ENCODE measurements around the gene SEZ6L2. TPM values are rescaled to one million over a fixed set of nuclear protein-coding genes. Genes with fewer than 3 reads are reported as not detected.

The SEZ6L2 gene
- total and polyA plus RNA-seq, 2 of the 8 experiments (the other 6 are each of a cell fraction or from before 2014, with no cell fraction given): 43.5 to 47.7 TPM

DNA sequence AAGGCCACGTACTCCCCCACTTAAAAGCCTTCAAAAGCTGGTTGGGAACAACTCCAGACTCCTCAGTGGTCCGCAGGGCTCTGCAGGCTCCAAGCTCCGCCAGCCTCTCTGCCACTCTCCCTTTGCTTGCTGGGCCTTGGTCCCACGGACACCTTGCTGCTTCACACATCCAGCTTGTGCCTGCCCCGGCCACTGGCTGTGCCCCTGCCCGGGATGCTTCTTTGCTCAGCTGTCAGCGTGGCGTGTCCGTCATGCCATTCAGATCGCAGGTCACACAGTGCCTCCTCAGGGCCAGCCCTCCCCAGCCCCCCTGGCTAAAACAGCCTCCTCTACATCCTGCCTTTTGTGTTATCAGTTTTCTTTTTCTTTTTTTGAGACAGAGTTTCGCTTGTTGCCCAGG lies 12.7 kb upstream of the SEZ6L2 start:
- no peak overlapping the region for H2AFZ ChIP-seq (ENCODE audit: low read length)
- H3K4me1 ChIP-seq (replicated peaks in 1 of 4; ENCODE audit: control insufficient read depth in 3 of 4, insufficient read depth in 4 of 4, low read length in 3 of 4): peaks cover 0 to 6% (median 2%) of the 10 kb centered on the region in 4 experiments; a peak in 3 of 7 replicates
- H2BK120ac ChIP-seq (replicated peaks; ENCODE audit: low read depth, low read length): peak overlapping the region; percentile 14
- H4K8ac ChIP-seq (ENCODE audit: extremely low read depth, insufficient read depth, low read length): peak overlapping the region; percentile 86; the same call in 1 of the 2 replicates
- no peak overlapping the region for H3K14ac ChIP-seq (ENCODE audit: insufficient read length)
- ChIA-PET CTCF (ENCODE audit: partially characterized antibody) (interaction anchor here (0.5 to 2.4 kb wide), 14 partner anchors 9 to 123 kb away, joined by 3 to 14 read pairs (median 3); partner anchors contain the start of genes ASPHD1, KCTD13 and MVP), POLR2A (ENCODE audit: partially characterized antibody) (interaction anchor here (0.6 to 6.4 kb wide), 9 partner anchors 10 to 224 kb away, joined by 3 to 52 read pairs (median 5); partner anchors contain the start of genes ASPHD1, KCTD13, SEZ6L2 and TMEM219)
- H2BK15ac ChIP-seq (ENCODE audit: low read length): no peak overlapping the region
- no peak overlapping the region for H3K4me3 ChIP-seq (ENCODE audit: extremely low read depth in 1 of 4, insufficient read depth in 2 of 4, low read depth in 3 of 4, low read length in 4 of 4)
- H3K4ac ChIP-seq (replicated peaks; ENCODE audit: insufficient read length, low read depth, low read length): no peak overlapping the region
- H4K20me1 ChIP-seq (replicated peaks in 1 of 2; ENCODE audit: control insufficient read depth in 1 of 2, insufficient read depth in 2 of 2, low read length in 2 of 2): peaks cover 0 to 6% of the 10 kb centered on the region in 2 experiments
- no peaks in the 10 kb centered on the region for H3K27me3 ChIP-seq (replicated peaks in 1 of 4; ENCODE audit: control insufficient read depth in 3 of 4, extremely low read depth in 1 of 4, insufficient read depth in 3 of 4, low read length in 3 of 4)
- no peak overlapping the region for H3K56ac ChIP-seq (replicated peaks; ENCODE audit: insufficient read length, low read depth, low read length)
- H4K91ac ChIP-seq (replicated peaks; ENCODE audit: insufficient read length, low read length): no peak overlapping the region
- no peak overlapping the region for H4K5ac ChIP-seq (ENCODE audit: insufficient read length, low read depth, low read length)
- 0 out of 2 replicates have a peak overlapping the region, but pooled peaks have one; percentile 39 for H2AK5ac ChIP-seq (ENCODE audit: low read depth, low read length)
- H3K27ac ChIP-seq (ENCODE audit: low read depth, low read length): no peak overlapping the region
- H3K9ac ChIP-seq (replicated peaks in 1 of 4; ENCODE audit: extremely low read depth in 1 of 4, low read depth in 3 of 4, low read length in 3 of 4): no peak overlapping the region
- H3K79me1 ChIP-seq (ENCODE audit: low read depth, low read length): no peaks in the 10 kb centered on the region
- DNase-seq (ENCODE audit: low read depth in 1 of 2, low spot score in 2 of 2) (no peak), FAIRE-seq (no peak)
- no peak overlapping the region for H2BK12ac ChIP-seq (ENCODE audit: low read depth, low read length)
- H3K4me2 ChIP-seq (ENCODE audit: insufficient read depth in 1 of 2, low read depth in 2 of 2, low read length in 2 of 2): no peak overlapping the region
- H3K23ac ChIP-seq (ENCODE audit: insufficient read length): no peak overlapping the region
- H3K9me3 ChIP-seq (ENCODE audit: insufficient read depth in 2 of 2, low read depth in 1 of 2, low read length in 1 of 2): no peaks in the 10 kb centered on the region
- WGBS, 2 experiments (ENCODE audit: extremely low coverage in 1 of 2, insufficient coverage in 1 of 2, insufficient read length in 1 of 2, insufficient replicate concordance in 2 of 2, low coverage in 1 of 2, low lambda C conversion rate in 2 of 2, missing lambda C conversion rate in 1 of 2): 94% methylated on average over 11 of the region's 11 CpGs; no CpG with 5 or more reads in 1 of the 2 experiments
- no peak overlapping the region for H3K18ac ChIP-seq (ENCODE audit: extremely low read depth, low read length)
- no peaks in the 10 kb centered on the region; a peak in 2 of 8 replicates for H3K36me3 ChIP-seq (ENCODE audit: control insufficient read depth in 2 of 4, insufficient read depth in 4 of 4, low read length in 3 of 4)
- H2BK5ac ChIP-seq (ENCODE audit: low read depth, low read length): no peak overlapping the region
- no peaks in the 10 kb centered on the region for H3K23me2 ChIP-seq (ENCODE audit: low read depth, low read length)
- no peak for TF ChIP-seq SIX5 (IDR thresholded peaks at IDR 0.05; ENCODE audit: low read depth, low read length)
- no peak for TF ChIP-seq KDM4A (IDR thresholded peaks at IDR 0.05; ENCODE audit: low read depth, low read length, severe bottlenecking)
- no peak for TF ChIP-seq BCL11A (IDR thresholded peaks at IDR 0.05; ENCODE audit: low read depth in 2 of 2, low read length in 2 of 2)
- TF ChIP-seq SUZ12 (IDR thresholded peaks at IDR 0.05; ENCODE audit: low read length): no peak
- TF ChIP-seq RAD21 (IDR thresholded peaks at IDR 0.05 in 1 of 2, conservative IDR thresholded peaks at IDR 0.05 in 1 of 2; ENCODE audit: low read depth in 2 of 2, low read length in 2 of 2): no peak
- no peak for TF ChIP-seq SIN3A (conservative IDR thresholded peaks at IDR 0.05 in 1 of 2, IDR thresholded peaks at IDR 0.05 in 1 of 2; ENCODE audit: low read depth in 1 of 2, low read length in 2 of 2)
- no peak for TF ChIP-seq FOSL1 (IDR thresholded peaks at IDR 0.05; ENCODE audit: insufficient read depth, low read depth, low read length)
- TF ChIP-seq SP2 (IDR thresholded peaks at IDR 0.05; ENCODE audit: low read length): no peak
- no peak for TF ChIP-seq EGR1 (IDR thresholded peaks at IDR 0.05; ENCODE audit: borderline replicate concordance, low read depth, low read length)
- no peak for TF ChIP-seq EZH2 (IDR thresholded peaks at IDR 0.05; ENCODE audit: low read depth, low read length, severe bottlenecking)
- TF ChIP-seq, protein P1, sequence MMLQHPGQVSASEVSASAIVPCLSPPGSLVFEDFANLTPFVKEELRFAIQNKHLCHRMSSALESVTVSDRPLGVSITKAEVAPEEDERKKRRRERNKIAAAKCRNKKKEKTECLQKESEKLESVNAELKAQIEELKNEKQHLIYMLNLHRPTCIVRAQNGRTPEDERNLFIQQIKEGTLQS (IDR thresholded peaks at IDR 0.05; ENCODE audit: insufficient read depth, low read depth, low read length): no peak
- no peak overlapping the region for H2BK20ac ChIP-seq (ENCODE audit: low read length)
- no peaks in the 10 kb centered on the region for H3K79me2 ChIP-seq (ENCODE audit: control insufficient read depth in 1 of 2, insufficient read depth in 2 of 2, low read length in 2 of 2)
